Sciatic nerve (tissue), 2 donors: ENCODE data around the gene RCAN1. TPM values are rescaled to one million over a fixed set of nuclear protein-coding genes. Genes with fewer than 3 reads are reported as not detected.
"Not testable (repeated sequence)": the region's sequence is repeated elsewhere in the genome, so short reads cannot be mapped to it uniquely, and the experiment has no call there.

ENCODE experiments used
- ATAC-seq: fragments of 200-7000 bp; cut with Tn5 transposase; one replicate; pipeline ENCODE4 v1.9.1; 2020; ENCODE audit warnings: mild to moderate bottlenecking, moderate library complexity
- DNase-seq: peaks from one replicate; pipeline ENCODE4 v3.0.0-alpha.2; 2020; ENCODE audit warnings: low spot score
- intact Hi-C: fragments of 100-400 bp; cut with DNase I; formaldehyde crosslinking; loops from one replicate; pipeline ENCODE4 v1.14.2; 2022
- total RNA-seq: library from RNA; stranded (reverse); fragmentation: NEBNext Ultra II Directional; extraction: Animal tissue kit (Norgen Biotek cat#: 25700); gene quantifications from one replicate; pipeline ENCODE4 v1.2.1, GENCODE V29; 2021
- donor health status: DM: no; HTN: no; CAD: no.
- donor health status: DM: no; HTN: no; CAD: no.

Gene RCAN1
- total RNA-seq, 1 donor from 2014 or later = 60.9 TPM

- ATAC-seq (no peak), DNase-seq (no peak)
- intact Hi-C loops = no loop called here
Measured at GRCh38 chr21:34579411-34579810, 35.5 kb downstream of the RCAN1 start.

GRCh38 chr21:34576041-34576511 is 38.8 kb downstream of the RCAN1 start:
- DNase-seq (no peak), ATAC-seq (no peak)
- intact Hi-C loops = no loop called here

GRCh38 chr21:34574601-34575529 is 40.0 kb downstream of the RCAN1 start:
- ATAC-seq (no peak), DNase-seq (no peak)
- intact Hi-C loops = no loop called here

GRCh38 chr21:34571994-34572393 is 42.9 kb downstream of the RCAN1 start:
- intact Hi-C loops = no loop called here
- DNase-seq = no peak
- no peak for ATAC-seq

GRCh38 chr21:34570313-34570712 is 44.6 kb downstream of the RCAN1 start:
- ATAC-seq (no peak), DNase-seq (no peak)
- intact Hi-C loops = no loop called here

- DNase-seq = no peak
- intact Hi-C loops = no loop called here
- ATAC-seq = no peak
Measured at GRCh38 chr21:34569381-34569979, 45.4 kb downstream of the RCAN1 start.

GRCh38 chr21:34568801-34569200 is 46.1 kb downstream of the RCAN1 start:
- intact Hi-C loops, DNase-seq, ATAC-seq: not testable (repeated sequence)

- no peak for DNase-seq
- ATAC-seq = no peak
- intact Hi-C loops = no loop called here
Measured at GRCh38 chr21:34567604-34568155, 47.2 kb downstream of the RCAN1 start.

- DNase-seq (no peak), ATAC-seq (peak; percentile 26)
- intact Hi-C loops = no loop called here
Measured at GRCh38 chr21:34565238-34565637, 49.7 kb downstream of the RCAN1 start.

GRCh38 chr21:34563370-34563769 is 51.5 kb downstream of the RCAN1 start:
- intact Hi-C loops, ATAC-seq, DNase-seq: not testable (repeated sequence)

GRCh38 chr21:34561806-34562205 is 53.1 kb downstream of the RCAN1 start:
- no peak for DNase-seq
- no peak for ATAC-seq
- intact Hi-C loops = no loop called here

- no peak for DNase-seq
- intact Hi-C loops = no loop called here
- ATAC-seq = no peak
Measured at GRCh38 chr21:34560609-34561008, 54.3 kb downstream of the RCAN1 start.

- DNase-seq (no peak), ATAC-seq (no peak)
- intact Hi-C loops = no loop called here
Measured at GRCh38 chr21:34560021-34560420, 54.9 kb downstream of the RCAN1 start.

- intact Hi-C loops = no loop called here
Measured at GRCh38 chr21:34559089-34559631, 55.8 kb downstream of the RCAN1 start.

GRCh38 chr21:34558166-34558565 is 56.7 kb downstream of the RCAN1 start:
- no peak for DNase-seq
- ATAC-seq = no peak
- intact Hi-C loops = no loop called here

More at GRCh38 chr21:34559089-34559631, 55.8 kb downstream of the RCAN1 start:
- ATAC-seq = no peak
- DNase-seq = no peak

GRCh38 chr21:34557261-34557660 is 57.7 kb downstream of the RCAN1 start:
- DNase-seq (no peak), ATAC-seq (no peak)
- intact Hi-C loops = no loop called here

- DNase-seq, ATAC-seq, intact Hi-C loops: not testable (repeated sequence)
Measured at GRCh38 chr21:34554670-34555069, 60.2 kb downstream of the RCAN1 start.

GRCh38 chr21:34554227-34554626 is 60.7 kb downstream of the RCAN1 start:
- intact Hi-C loops = no loop called here
- no peak for ATAC-seq
- DNase-seq = no peak

- no peak for DNase-seq
- intact Hi-C loops = no loop called here
- ATAC-seq = peak; percentile 44
Measured at GRCh38 chr21:34553151-34553952, 61.6 kb downstream of the RCAN1 start.
